Measurements from ENCODE around the gene TTLL12.

Gene TTLL12

DNA sequence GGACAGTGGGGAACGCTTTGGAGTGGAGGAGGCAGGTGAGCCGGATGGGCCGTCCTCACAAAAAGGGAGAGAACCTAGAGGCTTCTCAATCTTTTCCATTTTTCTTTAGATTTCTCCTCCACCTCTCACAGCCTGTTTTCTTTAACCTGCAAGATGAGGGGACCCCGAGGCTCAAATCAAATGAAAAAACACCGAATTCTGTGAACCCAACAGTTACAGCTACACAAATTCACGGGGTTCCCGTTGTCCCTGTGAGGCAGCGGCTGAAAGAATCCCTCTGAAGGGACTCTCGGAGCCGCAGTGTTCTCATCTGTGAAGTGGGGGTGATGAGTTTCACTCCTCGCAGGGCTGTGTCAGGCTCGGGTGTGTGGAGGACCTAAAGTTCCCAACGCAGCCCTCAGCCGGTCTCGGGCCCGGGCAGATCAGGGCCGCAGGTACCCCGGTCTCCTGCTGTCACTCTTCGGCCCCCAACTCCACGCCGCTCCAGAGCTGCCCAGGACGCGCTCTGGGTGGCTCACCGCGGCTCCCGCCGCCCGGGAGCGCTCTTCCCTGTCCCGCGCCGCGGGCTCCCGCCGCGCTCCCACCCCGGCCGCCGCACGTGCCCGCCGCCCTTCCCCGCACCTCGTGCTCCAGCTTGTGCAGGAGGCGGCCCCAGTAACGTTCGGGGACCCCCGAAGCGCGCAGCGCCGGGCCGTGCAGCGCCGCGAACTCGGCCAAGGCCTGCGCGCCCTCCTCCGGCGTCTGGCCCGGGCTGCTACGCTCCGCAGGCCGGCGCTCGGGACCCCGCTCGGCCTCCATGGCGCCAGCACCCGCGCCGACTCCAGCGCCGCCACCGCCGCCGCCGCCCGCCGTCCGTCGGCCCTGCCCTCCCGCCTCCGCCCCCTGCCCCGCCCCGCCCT, at the start of gene TTLL12:
TTLL12 (minus strand) TSS at position 863 of the 899 bp plus-strand sequence; CDS start at position 798, 65 bp downstream.
- DNase-seq, result peak; percentile 82

DNA sequence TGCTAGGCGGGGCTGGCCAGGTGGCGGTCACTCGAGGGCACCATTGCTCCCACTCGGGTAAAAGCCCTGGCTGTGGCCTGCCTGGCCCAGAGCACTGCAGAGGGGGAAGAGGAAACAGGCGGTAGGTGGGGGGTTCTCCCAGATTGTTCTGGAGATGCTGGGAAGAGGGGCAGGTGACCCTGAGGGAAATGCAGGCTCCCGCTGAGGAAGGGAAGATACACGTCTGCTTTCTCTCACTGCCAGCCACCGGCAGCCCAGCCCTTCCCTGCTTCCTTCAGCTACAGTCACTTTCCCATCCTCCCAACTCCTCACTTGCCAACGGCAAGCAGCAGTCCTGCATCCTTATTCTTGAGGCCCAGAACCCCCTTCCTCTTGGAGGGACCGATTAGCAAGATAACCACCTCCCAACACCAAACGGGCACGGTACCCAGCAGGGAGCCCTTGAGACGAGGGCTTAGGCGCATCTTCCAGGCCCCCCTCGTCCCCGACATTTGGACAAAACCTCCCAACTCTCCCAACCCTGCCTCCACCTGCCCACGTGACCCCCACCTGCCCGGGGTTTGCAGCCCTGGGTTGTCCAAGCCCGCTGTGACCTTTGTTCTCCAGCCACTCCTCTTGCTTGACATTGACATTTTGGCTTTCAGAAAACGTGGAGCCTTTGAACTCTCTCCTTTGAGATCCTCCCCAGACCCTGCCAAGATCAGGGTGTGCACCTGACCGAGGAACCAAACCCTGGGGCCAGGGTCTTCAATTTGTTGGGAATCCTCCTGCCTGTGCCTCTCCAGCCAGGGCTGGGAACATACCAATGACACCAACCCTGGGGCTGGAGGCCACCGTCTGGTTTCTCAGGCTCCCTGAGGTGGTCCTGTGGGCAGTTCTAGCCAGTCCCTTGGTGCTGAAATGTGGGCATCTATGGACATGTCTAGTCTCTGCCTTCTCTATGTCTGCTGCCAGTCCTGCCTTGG, 48.8 kb upstream of the TTLL12 start:
- no peak for DNase-seq

DNA sequence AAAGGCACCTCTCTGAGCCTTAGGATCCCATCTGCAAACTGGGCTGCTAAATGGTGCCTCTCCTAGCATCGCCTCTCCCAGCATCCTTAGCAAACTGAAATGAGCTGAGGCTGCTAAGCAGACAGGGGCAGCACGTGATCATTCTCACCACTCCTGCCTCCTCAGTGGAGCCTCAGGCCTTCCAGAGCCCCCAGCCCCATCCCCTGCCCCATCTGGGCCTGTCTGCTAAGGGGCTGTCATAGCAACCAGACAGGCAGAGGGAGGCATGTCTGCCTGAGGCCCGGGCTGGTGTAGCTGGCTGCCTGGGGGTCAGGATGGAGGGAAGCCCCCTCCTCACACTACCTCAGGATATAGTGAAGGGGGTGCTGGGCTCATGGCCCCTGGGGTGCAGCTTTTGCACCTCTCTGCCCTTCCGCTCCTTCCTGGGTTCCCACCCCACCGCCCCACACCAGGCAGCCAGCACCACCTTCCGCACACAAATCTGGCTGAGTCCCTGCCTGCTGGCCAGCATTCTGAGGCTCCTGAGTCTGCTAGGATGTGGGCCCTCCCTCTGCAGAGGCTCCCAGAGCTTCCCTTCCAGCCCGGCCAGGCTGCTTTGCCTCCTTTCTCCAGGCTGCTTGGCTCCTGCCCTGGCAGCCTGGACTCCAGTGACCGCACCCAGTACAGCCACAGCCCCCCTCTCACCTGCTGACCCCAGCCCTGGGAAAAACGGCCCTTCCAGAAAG, 47.5 kb upstream of the TTLL12 start:
- peak; percentile 14 for DNase-seq

DNA sequence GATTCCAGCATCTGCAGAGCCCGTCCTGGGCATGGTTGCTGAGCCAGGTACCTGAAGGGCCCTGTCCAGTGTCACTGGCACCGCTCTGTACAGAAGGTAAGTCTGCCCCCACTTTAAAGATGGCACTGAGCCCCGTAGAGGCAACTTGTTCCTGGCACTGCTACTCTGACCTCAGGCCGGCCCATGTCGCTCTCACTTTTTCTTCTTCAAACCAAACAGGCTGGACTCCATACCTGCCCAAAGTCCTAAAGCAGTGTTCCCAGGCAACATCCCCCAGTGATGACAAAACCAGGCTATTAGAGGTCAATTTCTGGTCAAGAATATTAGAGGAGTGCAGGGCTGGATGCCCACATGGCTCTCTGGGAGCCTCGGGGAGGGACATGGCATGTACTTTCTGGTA, 46.6 kb upstream of the TTLL12 start:
- no peak for DNase-seq

DNA sequence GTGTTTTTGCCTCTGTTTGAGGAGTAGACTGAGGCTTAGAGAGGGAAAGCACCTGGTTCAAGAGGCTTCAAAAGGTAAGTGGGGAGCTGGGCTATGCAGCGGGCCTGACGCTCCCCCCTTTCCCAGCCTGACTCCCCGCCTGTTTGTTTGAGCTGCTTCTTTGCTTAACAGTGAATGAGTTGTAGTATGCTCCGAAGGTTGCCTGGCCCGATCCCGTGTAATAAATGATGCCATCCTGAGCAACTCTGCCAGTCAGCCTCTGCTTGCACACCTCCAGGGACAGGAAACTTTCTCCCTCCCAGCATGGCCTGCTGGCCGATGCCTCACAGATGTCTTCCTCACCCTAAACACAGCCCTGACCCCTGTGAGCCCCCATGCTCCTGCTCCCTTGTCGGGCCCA, 45.5 kb upstream of the TTLL12 start:
- DNase-seq, result no peak

DNA sequence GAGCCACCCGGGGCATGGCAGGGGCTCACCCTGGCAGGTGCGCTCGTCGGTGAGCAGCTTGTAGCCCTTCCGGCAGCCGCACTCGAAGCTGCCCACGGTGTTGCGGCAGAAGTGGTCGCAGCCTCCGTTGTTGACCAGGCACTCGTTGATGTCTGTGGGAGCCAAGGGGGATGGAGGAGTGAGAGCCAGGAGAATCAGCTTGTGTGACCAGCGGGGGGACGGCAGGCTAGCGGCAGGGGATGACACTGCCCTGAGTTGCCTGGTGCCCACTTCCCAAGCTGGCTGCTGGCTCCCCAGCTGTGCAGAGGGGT, 44.7 kb upstream of the TTLL12 start:
- DNase-seq, result no peak

DNA sequence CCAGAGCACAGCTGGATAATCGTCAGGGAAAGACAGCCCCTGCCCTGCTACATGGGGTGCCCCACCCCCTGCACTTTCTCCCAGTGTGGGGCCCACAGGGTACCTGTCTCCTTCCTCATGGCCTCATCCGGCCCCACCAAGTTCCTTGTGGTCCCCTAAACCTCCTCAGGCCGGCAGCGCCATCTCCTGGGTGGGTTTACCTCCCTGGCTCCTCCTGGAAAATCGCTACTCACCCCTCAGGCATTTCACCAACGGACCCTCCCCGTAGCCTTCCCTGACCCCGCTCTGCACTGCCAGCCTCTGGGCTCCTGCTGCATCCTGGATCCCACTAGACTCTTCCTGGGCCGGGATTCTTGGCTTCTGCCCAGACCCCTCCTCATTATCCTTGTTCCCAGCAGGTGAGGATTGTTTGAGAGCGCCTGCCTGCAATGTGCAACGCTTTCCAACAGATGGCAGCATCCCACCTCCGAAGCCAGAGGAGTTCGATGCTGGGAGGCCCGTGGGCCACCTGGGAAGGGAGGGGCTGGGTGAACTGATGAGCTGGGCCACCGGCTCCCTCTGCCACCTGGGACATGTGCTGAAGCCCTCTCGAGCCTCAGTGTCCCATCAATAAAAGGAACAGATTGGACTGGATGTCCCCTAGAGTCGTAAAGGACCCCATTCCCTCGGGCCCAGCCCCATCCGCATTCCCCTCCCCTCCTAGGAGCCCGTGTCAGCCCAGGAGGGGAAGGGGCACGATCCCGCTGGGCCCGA, 44.2 kb upstream of the TTLL12 start:
- peak; percentile 86 for DNase-seq

DNA sequence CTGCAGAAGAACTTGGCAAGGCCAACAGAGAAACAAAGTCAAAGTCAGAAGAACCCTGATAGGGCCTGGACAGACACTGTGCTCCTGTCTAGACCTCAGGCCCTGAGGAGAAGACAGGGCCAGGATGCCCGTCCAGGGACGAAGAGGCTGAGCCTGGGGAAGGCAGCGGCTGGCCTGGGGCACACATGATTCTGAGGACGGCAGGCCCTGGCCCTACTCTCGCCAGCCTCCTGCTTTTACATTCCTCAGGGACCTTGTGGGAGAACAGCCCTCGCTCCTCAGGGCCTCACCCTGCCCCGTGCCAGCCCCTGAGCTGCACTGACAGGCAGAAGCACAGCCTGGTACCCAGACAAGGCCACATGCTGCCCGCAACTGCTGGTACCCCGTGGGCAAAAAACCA, 43.6 kb upstream of the TTLL12 start:
- no peak for DNase-seq

DNA sequence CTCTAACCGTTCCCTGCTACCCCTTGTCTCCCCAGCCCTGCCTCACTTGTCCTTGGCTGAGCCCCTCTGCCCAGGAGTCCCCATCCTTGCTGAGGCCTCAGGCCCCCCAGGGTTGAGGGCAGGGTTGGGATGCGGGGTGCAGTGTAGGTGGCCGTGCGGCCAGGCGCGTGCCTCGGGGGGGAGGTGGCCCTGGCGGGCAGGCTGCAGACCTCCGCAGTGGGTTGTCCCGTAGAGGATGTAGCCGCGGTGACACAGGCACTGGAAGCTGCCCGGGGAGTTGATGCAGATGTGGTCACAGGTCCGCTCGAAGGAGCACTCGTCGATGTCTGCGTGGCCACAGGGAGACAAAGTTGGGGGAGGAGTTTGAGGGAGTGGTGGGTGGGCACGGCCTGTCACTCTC, 41.9 kb upstream of the TTLL12 start:
- no peak for DNase-seq

DNA sequence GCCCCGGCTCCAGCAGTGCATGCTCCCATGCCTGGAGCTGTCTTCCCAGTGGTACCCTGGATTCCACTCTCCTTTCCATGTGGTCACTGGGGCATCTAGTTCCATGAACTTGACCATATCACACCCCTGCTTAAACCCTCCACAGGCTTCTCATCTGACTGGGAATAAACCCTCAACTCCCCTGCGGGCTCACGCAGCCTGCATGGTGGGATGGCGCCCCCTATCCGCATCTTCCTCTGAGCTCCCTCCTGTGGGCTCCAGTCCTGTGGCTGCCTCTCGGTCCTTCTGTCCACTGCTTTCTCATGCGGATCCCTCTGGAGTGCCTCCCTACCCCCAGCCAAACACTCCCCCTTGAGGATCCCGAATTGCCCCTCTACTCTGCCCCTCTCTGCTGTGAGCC, 41.4 kb upstream of the TTLL12 start:
- DNase-seq, result peak; percentile 71

DNA sequence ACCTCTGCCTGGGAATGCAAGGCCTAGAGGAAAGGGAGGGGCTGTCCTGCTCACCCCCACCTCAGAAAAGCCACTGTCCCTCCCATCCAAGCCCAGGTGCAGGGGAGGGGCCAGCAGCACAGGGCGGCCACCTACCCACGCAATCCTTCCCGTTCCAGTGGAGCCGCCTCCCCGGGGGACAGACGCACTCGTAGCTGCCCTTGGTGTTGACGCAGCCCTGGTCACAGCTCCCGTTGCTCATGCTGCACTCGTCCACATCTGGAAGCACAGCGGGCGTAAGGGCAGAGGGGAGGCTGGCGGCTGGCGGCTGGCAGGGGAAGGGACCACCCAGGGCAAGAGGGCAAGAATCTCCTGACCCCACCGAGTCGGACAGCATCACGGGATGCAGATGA, 40.3 kb upstream of the TTLL12 start:
- peak; percentile 75 for DNase-seq

DNA sequence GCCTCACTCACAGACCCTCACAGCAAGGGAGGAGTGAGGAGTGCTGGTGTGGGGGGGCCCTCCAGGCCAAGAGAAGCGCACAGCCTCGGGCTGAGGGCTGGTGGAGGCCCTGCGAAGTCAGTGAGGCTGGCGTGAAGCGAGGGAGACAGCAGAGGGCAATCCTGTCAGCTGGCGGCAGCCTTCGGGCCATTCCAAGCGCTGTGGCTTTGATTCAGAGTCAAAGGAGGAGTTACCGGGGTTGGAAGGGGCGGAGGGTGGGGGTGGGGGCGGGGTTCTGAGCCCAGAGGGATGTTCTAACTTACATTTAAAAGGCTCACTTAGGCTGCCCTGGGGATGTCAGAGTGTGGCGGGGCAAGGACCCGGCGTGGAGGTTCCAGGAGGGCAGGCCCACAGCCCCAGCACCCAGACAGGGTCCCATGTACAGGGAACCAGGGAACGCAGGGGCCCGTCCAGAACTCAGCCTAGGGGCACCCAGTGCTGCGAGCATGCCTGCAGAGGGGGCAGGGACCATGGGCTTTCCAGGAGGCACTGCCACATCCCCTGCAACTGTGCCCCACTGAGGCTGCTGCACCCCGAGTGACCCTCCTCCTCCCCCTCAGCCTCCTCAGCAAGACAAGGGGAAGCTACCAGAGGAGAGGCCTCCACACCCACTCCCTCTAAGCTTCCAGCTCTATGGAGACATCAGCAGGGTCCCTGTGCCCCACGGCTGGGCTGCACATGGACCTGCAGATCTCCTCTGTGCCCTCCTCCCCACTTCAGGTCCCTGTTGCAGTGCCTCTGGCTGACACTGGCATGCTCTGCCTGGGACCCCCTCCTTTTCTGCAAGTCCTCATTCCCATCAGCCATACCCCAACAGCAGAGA, 39.7 kb upstream of the TTLL12 start:
- DNase-seq, result peak; percentile 53

DNA sequence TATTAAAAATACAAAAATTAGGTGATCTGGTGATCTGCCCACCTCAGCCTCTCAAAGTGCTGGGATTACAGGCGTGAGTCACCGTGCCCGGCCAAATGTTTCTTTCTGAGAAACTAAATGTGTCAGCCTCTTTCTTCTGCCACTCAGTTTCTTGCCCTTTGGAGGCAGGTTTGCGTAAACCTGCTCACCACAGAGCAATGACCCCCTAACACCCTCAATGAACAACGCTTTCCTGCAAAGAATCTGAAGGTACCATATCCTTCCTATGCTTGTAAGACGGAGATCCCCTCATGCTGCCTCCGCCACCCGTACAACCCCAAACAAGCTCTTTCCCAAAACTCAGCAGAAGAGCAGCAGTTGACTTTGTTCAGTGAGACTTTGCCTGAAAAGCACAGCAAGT, 38.7 kb upstream of the TTLL12 start:
- no peak for DNase-seq

DNA sequence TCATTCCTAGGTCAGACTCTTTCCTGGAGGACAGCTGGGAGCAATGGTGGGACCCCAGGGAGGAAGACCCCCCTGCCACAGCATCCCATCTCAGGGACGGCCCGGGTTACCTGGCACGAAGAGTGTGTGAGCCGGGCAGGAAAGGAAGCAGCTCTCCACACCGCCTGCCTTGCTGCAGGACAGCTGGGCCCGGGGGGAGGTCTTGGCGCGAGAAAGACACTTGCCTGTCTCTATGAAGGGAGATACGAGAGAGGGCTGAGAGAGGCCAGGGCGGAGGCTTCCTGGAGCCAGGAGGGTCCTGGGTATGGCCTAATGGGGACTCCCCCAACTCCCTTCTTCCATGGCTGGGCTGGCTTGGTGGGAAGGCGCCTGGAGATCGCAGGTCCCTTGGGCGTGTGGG, 36.1 kb upstream of the TTLL12 start:
- DNase-seq, result no peak

DNA sequence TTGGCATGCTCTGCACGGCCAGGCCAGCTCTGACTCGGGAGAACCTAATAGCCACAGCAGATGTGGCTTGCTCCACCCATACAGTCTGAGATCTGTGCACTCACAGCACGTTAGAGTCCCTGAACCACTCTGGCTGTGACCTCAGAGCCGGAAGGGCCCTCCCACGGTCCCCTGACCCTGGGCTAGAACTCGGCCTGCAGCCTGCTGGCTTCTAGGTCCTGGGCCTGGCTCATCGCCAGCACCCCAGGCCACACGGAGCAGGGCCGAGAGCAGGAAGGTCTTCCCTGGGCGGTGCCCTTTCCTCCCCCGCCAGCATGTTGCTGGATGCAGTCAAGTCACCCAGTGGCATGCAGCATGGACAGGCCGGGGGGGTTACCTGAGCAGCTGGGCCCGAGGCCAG, 35.3 kb upstream of the TTLL12 start:
- no peak for DNase-seq

DNA sequence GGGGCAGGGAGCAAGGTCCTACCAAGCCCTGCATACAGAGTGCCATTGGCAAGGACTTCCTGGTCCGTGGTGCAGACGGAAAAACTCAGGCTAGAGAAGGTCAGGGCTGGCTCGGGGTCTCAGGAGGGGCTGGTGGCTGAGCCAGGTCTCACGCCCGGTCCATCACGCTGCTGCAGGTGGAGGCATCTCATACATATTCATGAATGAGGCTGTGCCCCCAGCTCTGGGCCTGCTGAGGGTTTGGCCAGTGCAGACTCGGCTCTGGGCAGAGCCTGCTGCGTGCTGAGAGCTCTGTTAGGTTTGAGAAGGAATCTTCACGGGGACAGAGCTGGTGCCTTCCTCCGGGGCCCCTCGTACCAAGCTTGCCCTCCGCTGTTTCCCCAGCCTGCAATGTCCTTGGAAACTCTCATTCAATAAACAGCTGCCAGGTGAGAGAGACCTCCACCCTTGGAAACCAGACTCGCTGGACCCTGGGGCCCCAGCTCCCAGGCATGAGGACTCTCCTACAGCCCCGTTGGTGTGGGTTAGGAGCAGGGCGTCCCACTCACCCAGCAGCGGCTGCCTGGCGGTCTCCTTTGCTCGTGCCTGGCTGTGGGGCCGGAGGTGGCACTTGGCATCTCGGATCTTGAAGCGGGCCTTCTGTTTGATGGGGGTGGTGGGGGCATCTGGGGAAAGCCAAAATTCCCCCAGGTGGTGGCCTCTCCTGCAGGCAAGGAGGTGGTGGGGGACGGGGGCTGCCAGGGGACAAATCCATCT, 33.9 kb upstream of the TTLL12 start:
- no peak for DNase-seq

DNA sequence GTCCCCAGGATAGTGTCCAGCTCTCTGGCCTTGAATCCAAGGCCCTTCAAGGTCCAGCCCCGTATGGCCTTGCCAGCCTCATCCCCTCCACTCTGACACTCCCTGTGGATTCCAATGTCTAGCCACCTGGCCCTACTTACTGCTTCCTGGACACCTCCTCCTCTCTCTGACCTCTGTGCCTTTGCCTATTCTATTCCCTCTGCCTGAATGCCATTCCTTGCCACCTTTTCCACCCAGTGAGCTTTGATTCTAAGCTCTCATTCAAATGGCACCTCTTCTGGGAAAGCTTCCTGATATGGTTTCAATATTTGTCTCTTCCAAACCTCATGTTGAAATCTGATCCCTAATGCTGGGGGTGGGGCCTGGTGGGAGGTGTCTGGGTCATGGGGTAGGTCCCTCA, 31.9 kb upstream of the TTLL12 start:
- no peak for DNase-seq

DNA sequence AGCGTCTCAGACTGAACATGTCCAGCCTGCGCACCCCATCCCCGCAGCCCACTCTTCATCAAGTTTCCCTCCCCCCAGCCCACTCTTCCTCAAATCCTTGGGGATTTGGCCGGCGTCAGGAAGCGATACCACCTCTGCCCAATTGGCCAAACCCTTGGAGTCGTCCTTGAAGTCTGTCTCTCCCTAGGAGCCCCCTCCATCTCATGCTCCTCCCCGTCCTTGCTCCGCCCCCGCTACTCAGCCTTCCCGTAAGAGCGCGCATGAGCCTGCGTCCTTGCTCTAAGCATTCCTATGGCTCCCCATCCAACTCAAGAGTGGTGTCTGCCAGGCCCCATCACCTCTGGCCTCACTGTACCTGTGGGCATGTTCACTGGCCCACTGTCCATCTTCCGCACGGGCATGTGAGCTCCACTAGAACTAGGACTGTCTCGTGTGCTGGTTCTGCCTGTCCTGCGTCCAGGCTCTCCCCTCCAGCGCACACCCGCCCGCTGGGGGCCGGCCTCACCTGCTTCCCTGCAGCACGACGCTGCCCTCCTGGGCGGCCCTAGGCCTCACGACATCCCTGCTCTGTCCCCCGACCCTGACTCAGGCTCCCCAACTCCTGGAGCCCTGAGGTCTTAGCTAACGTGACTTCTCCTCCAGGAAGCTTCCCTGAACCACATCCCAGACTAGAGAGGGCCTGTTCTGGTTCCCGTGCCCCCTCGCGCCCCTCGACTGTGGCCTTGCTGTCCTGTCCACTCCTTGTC, 30.5 kb upstream of the TTLL12 start:
- no peak for DNase-seq

DNA sequence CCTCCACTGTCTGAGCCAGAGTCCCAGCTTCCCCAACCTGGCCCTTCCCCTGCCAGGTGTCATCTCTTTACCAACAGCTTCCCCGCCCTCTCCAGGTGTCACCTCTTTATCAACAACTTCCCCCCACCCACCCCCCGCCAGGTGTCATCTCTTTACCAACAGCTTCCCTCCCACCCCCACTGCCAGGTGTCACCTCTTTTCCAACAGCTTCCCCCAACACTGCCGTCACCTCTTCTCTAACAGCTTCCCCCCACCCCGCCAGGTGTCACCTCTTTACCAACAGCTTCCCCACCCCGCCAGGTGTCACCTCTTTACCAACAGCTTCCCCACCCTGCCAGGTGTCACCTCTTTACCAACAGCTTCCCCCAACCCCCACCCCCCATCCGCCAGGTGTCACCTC, 29.8 kb upstream of the TTLL12 start:
- DNase-seq, result peak; percentile 78

DNA sequence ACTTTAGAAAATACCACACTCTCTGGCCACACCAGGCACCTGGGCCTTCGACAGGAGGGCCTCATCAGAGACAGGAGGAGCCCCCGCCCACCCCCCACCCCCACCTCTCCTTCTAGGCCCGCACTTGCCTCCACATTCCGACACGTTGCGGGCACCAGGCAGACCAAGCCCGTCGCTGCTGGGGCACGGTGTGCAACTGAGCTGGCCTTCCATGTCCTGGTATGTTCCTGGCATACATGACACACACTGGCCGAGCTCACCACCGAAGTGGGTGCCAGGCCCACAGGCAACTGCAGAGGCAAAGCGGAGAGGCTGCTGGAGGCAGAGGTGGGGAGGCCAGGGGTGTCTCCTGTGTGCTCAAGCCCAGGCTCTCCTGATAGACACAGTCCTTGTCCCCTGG, 27.0 kb upstream of the TTLL12 start:
- no peak for DNase-seq
